Activated T-cell treated with anti-CD3 and anti-CD28 coated beads for 24 hours (primary cell): ENCODE measurements around the gene ENO3.
"Not testable (repeated sequence)": the region's sequence is repeated elsewhere in the genome, so short reads cannot be mapped to it uniquely, and the experiment has no call there.

Experiments used
- DNase-seq: peaks from one replicate; pipeline ENCODE4 v3.0.0-alpha.2; 2020; ENCODE audit warnings: low read depth

Gene ENO3

GRCh38 chr17:4950746-4951204 lies at the start of gene ENO3:
ENO3 (plus strand) TSS chr17:4951119; CDS start chr17:4951830, 711 bp downstream.
- no peak for DNase-seq

- DNase-seq = no peak
Observed at GRCh38 chr17:4901648-4902344, 49.1 kb upstream of the ENO3 start.

GRCh38 chr17:4902540-4902939 lies 48.4 kb upstream of the ENO3 start:
- DNase-seq = no peak

- peak; percentile 69 for DNase-seq
Observed at GRCh38 chr17:4903051-4903818, 47.7 kb upstream of the ENO3 start, which contains the start of gene CHRNE. CHRNE (minus strand) TSS chr17:4903098; CDS start chr17:4903063, 35 bp downstream.

GRCh38 chr17:4906642-4907041 lies 44.3 kb upstream of the ENO3 start:
- DNase-seq = not testable (repeated sequence)

GRCh38 chr17:4908301-4908700 lies 42.6 kb upstream of the ENO3 start:
- DNase-seq = no peak

GRCh38 chr17:4908711-4909496 lies 42.0 kb upstream of the ENO3 start:
- DNase-seq = peak; percentile 52

- no peak for DNase-seq
Observed at GRCh38 chr17:4913994-4914393, 36.9 kb upstream of the ENO3 start.

- DNase-seq = not testable (repeated sequence)
Observed at GRCh38 chr17:4914551-4914950, 36.4 kb upstream of the ENO3 start.

- no peak for DNase-seq
Observed at GRCh38 chr17:4919511-4920047, 31.3 kb upstream of the ENO3 start.

- DNase-seq = no peak
Observed at GRCh38 chr17:4920351-4921048, 30.4 kb upstream of the ENO3 start.

GRCh38 chr17:4921320-4921719 lies 29.6 kb upstream of the ENO3 start:
- DNase-seq = no peak

GRCh38 chr17:4926577-4927335 lies 24.2 kb upstream of the ENO3 start:
- DNase-seq = not testable (repeated sequence)

- DNase-seq = no peak
Observed at GRCh38 chr17:4928881-4929280, 22.0 kb upstream of the ENO3 start.

GRCh38 chr17:4931963-4932362 lies 19.0 kb upstream of the ENO3 start, which contains the start of gene GP1BA:
GP1BA (plus strand) TSS chr17:4932277; CDS start chr17:4932605, 328 bp downstream.
- DNase-seq = no peak

GRCh38 chr17:4932756-4933155 lies 18.2 kb upstream of the ENO3 start:
- no peak for DNase-seq

- DNase-seq = no peak
Observed at GRCh38 chr17:4933646-4934045, 17.3 kb upstream of the ENO3 start.

- DNase-seq = no peak
Observed at GRCh38 chr17:4934173-4934979, 16.5 kb upstream of the ENO3 start.

- no peak for DNase-seq
Observed at GRCh38 chr17:4935650-4936049, 15.3 kb upstream of the ENO3 start.

GRCh38 chr17:4936436-4936835 lies 14.5 kb upstream of the ENO3 start:
- no peak for DNase-seq
